Left colon (tissue), 2 donors: Measurements from ENCODE around the gene PIP5KL1. TPM values are rescaled to one million over a fixed set of nuclear protein-coding genes. Genes with fewer than 3 reads are reported as not detected.

ENCODE experiments used
- ATAC-seq: fragments of 200-7000 bp; cut with Tn5 transposase; one replicate; pipeline ENCODE4 v1.9.1; 2020; ENCODE audit warnings: mild to moderate bottlenecking, moderate library complexity
- DNase-seq, 2 donors: peaks; one replicate each; pipeline ENCODE4 v3.0.0-alpha.2; 2020
- intact Hi-C, 2 donors: fragments of 100-400 bp; cut with DNase I in 1 of 2; cut with micrococcal nuclease in 1 of 2; formaldehyde crosslinking; loops; one replicate each; pipeline versions ENCODE4 v1.11.2 to v1.14.0; 2022; cut with DNase I, micrococcal nuclease
- total RNA-seq, 2 donors: library from RNA; stranded (reverse); fragmentation: NEBNext Ultra II Directional; extraction: Animal tissue kit (Norgen Biotek cat#: 25700); gene quantifications; one replicate each; pipeline ENCODE4 v1.2.1, GENCODE V29; 2021
- donor health status: DM: no; HTN: no; CAD: no.
- donor health status: DM: yes; HTN: yes; CAD: no.

Gene PIP5KL1
- total RNA-seq, 2 donors from 2014 or later = 1.3 to 1.9 TPM

- ATAC-seq (peak; percentile 9), DNase-seq (no peak)
- intact Hi-C loops = no loop called here
Observed at GRCh38 chr9:127970401-127971313, 40.1 kb upstream of the PIP5KL1 start.

- intact Hi-C loops = no loop called here
- ATAC-seq = peak; percentile 6
- peak in 1 of 2 donors; percentile 72 for DNase-seq
Observed at GRCh38 chr9:127968700-127969383, 38.3 kb upstream of the PIP5KL1 start.

GRCh38 chr9:127968042-127968441 is 37.5 kb upstream of the PIP5KL1 start:
- peak; percentile 56 to 89 for DNase-seq
- peak; percentile 62 for ATAC-seq
- intact Hi-C loops = no loop called here

GRCh38 chr9:127967151-127967809 is 36.7 kb upstream of the PIP5KL1 start:
- DNase-seq (no peak), ATAC-seq (no peak)
- intact Hi-C loops = no loop called here

- DNase-seq (no peak), ATAC-seq (peak; percentile 11)
- intact Hi-C loops = no loop called here
Observed at GRCh38 chr9:127966416-127967150, 36.0 kb upstream of the PIP5KL1 start.

GRCh38 chr9:127965953-127966352 is 35.4 kb upstream of the PIP5KL1 start:
- DNase-seq (no peak), ATAC-seq (peak; percentile 13)
- intact Hi-C loops = no loop called here

GRCh38 chr9:127963359-127964064 is 32.9 kb upstream of the PIP5KL1 start:
- ATAC-seq (no peak), DNase-seq (no peak)
- intact Hi-C loops = no loop called here

GRCh38 chr9:127963041-127963358 is 32.4 kb upstream of the PIP5KL1 start:
- no peak for DNase-seq
- no peak for ATAC-seq
- intact Hi-C loops = no loop called here

- no peak for DNase-seq
- ATAC-seq = no peak
- intact Hi-C loops = no loop called here
Observed at GRCh38 chr9:127962278-127962677, 31.7 kb upstream of the PIP5KL1 start.

GRCh38 chr9:127961613-127962155 is 31.1 kb upstream of the PIP5KL1 start:
- intact Hi-C loops = no loop called here
- ATAC-seq (no peak), DNase-seq (no peak)

GRCh38 chr9:127961155-127961490 is 30.5 kb upstream of the PIP5KL1 start:
- ATAC-seq (no peak), DNase-seq (no peak)
- intact Hi-C loops = no loop called here

GRCh38 chr9:127960410-127961154 is 30.0 kb upstream of the PIP5KL1 start:
- ATAC-seq (peak; percentile 32), DNase-seq (no peak)
- intact Hi-C loops = no loop called here

GRCh38 chr9:127959841-127960409 is 29.3 kb upstream of the PIP5KL1 start:
- intact Hi-C loops = no loop called here
- no peak for DNase-seq
- no peak for ATAC-seq

GRCh38 chr9:127959398-127959797 is 28.8 kb upstream of the PIP5KL1 start:
- no peak for DNase-seq
- intact Hi-C loops = no loop called here
- no peak for ATAC-seq

GRCh38 chr9:127958728-127959127 is 28.2 kb upstream of the PIP5KL1 start:
- ATAC-seq (no peak), DNase-seq (no peak)
- intact Hi-C loops = no loop called here

- ATAC-seq (peak; percentile 88), DNase-seq (peak; percentile 85 to 95)
- intact Hi-C loops = no loop called here
Observed at GRCh38 chr9:127955294-127956015, 24.9 kb upstream of the PIP5KL1 start.

GRCh38 chr9:127954831-127955293 is 24.3 kb upstream of the PIP5KL1 start:
- intact Hi-C loops = no loop called here
- DNase-seq = no peak
- ATAC-seq = no peak
